LNCaP clone FGC (cell line): ENCODE data around the gene KIAA0232.

Experiments
- DNase-seq: peaks from one replicate; pipeline ENCODE4 v3.0.0-alpha.2; 2011; ENCODE audit warnings: low read depth
- H3K4me3 ChIP-seq: 2 replicates; pipeline ENCODE4 v1.5.1; 2011; ENCODE audit warnings: mild to moderate bottlenecking, low read depth, low read length, control low read depth
- TF ChIP-seq, protein P1 (sequence below): IDR thresholded peaks from 2 replicates; pipeline ENCODE4 v1.5.1; 2012; ENCODE audit warnings: mild to moderate bottlenecking; ENCODE audit not compliant: control insufficient read depth, insufficient read depth; ENCODE audit errors: extremely low read depth

Gene KIAA0232

GRCh38 chr4:6808259-6808658 is 25.7 kb downstream of the KIAA0232 start:
- TF ChIP-seq, protein P1, sequence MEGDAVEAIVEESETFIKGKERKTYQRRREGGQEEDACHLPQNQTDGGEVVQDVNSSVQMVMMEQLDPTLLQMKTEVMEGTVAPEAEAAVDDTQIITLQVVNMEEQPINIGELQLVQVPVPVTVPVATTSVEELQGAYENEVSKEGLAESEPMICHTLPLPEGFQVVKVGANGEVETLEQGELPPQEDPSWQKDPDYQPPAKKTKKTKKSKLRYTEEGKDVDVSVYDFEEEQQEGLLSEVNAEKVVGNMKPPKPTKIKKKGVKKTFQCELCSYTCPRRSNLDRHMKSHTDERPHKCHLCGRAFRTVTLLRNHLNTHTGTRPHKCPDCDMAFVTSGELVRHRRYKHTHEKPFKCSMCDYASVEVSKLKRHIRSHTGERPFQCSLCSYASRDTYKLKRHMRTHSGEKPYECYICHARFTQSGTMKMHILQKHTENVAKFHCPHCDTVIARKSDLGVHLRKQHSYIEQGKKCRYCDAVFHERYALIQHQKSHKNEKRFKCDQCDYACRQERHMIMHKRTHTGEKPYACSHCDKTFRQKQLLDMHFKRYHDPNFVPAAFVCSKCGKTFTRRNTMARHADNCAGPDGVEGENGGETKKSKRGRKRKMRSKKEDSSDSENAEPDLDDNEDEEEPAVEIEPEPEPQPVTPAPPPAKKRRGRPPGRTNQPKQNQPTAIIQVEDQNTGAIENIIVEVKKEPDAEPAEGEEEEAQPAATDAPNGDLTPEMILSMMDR, result no peak
- no peak for DNase-seq
- no peak overlapping the region for H3K4me3 ChIP-seq

DNA sequence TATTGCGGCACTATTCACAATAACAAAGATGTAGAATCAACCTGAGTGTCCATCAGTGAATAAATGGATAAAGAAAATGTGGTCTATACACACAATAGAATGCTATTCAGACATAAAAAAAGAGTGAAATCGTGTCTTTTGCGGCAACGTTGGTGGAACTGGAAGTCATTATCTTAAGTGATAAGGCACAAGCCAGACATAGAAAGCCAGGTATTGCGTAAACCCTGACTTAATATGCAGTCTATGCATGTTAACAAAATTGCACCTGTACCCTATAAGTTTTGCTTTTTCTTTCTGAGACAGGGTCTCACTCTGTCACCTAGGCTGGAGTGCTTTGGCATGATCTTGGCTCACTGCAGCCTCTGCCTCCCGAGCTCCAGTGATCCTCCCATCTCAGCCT is 28.6 kb downstream of the KIAA0232 start:
- no peak for DNase-seq
- no peak overlapping the region for H3K4me3 ChIP-seq
- TF ChIP-seq, protein P1, result no peak

DNA sequence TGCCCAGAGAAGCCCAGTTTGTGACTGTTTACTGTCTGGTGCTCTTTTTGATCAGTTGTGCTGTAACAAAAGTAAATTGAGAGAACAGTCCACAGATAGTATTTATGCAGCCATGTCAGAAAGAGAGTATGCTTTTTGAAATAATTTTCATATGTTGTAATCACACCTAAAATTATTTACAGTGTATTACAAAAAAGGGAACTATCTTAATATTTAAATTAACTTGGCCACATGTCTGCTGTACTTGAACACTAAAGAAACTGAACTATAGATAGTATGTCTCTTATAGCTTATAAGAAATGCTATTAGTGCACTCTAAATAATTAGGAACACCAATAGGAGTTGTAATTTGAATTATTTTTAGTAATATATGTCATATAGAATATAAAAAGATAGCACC is 30.2 kb downstream of the KIAA0232 start:
- no peak for DNase-seq
- H3K4me3 ChIP-seq, result no peak overlapping the region
- TF ChIP-seq, protein P1, result no peak

DNA sequence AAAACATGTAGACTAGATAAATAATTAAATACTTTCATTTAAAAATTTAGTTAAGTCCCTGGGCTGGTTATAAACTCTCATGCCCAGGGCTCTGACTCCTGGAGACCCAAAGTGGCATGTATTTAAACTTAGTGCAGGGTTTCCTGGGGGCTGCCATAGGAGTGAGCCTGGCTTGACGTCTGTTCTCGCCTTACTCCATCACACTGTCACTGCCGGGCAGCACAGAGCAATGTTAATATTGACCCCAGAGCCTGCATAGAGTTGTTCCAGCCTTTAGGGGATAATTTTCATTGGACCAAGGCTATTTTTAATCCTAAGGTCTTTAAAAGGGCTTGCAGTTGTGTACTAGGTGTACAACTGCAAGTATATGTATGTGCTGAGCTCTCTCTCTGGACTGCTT is 31.2 kb downstream of the KIAA0232 start:
- DNase-seq, result no peak
- H3K4me3 ChIP-seq, result no peak overlapping the region
- TF ChIP-seq, protein P1, result no peak

DNA sequence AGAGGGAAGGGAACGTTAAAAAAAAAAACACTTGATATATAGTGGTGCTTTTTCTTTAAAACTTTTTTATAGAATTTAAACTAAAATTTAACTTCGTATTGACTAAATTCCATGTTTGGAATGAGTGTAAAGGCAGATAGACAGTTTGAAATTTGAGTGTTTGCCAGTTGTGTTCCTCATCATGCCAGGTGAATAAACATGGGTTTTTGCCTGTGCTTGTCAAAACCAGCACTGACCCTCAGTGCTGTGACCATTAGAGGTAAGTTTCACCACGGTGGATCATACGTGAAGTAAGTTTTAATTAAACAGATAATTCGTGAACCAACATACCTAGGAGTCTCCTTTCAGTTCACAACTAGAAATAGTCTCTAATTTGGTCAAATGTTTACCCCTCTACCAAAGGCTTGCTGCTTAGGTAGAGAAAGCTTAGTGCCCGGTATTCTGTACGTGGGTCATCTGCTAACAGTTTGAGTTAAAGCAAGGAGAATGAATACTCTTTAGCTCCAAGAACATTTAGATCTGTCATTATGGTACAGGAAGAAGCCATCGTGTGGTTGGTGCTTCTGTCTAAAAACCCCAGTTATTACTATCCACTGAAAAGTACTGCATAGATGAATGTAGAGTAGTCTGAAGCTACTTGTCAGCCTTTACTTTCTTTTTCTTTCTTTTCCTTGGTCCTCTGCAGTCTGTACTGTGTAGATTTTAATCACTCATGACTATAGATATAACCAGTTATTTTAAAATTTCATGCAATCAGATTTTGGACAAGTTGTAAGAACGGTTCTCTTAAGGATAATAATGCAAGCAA is 32.7 kb downstream of the KIAA0232 start:
- H3K4me3 ChIP-seq, result peak overlapping the region; percentile 12
- TF ChIP-seq, protein P1, result no peak
- DNase-seq, result no peak

DNA sequence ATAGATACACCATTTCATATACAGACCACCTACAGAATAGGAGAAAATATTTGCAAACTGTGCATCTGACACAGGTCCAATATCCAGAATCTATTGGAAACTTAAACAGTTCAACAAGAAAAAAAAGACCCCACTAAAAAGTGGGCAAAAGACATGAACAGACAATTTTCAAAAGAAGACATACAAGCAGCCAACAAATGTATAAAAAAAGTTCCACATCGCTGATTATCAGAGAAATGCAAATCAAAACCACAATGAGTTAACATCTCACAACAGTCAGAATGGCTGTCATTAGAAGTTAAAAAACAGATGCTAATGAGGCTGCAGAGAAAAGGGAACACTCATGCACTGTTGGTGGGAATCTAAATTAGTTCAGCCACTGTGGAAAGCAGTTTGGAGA is 36.8 kb downstream of the KIAA0232 start:
- H3K4me3 ChIP-seq, result no peak overlapping the region
- DNase-seq, result no peak
- TF ChIP-seq, protein P1, result no peak

DNA sequence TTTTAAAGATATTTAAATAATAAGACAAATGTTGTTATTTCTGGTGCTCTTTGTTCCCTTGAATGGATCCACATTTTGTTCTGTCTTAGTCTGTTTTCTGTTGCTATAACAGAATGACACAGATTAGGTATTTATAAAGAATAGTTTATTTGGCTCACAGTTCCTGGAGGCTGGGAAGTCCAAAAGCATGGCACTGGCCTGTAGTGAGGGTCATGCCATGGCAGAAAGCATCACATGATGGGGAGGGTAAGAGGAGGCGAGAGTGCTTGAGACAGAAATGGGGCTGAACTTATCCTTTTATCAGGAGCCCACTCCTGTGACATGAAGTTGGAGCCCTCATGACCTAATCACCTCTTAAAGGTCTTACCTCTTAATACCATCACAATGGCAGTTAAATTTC is 38.2 kb downstream of the KIAA0232 start:
- TF ChIP-seq, protein P1, result no peak
- no peak for DNase-seq
- H3K4me3 ChIP-seq, result no peak overlapping the region
